Muscle of arm (tissue), 12 donors: ENCODE measurements around the gene CMTM6. TPM values are rescaled to one million over a fixed set of nuclear protein-coding genes. Genes with fewer than 3 reads are reported as not detected.
"Not testable (repeated sequence)": the region's sequence is repeated elsewhere in the genome, so short reads cannot be mapped to it uniquely, and the experiment has no call there.

ENCODE experiments used
- DNase-seq: peaks from one replicate; pipeline ENCODE4 v3.0.0-alpha.2; 2013
- polyA plus RNA-seq, 12 donors: library from polyadenylated mRNA; unstranded; fragments of 120-200 nt; gene quantifications; one replicate each; pipeline ENCODE4 v1.2.1, GENCODE V29; 2013; ENCODE audit not compliant: insufficient read length in 12 of 12

CMTM6 gene
- polyA plus RNA-seq, 12 donors, result 20.3 to 110 (median 31.2) TPM

GRCh38 chr3:32500880-32501782, 1.5 kb downstream of the CMTM6 start:
- no peak for DNase-seq

- no peak for DNase-seq
Measured at GRCh38 chr3:32500231-32500630, 2.4 kb downstream of the CMTM6 start.

GRCh38 chr3:32499585-32499984, 3.1 kb downstream of the CMTM6 start:
- DNase-seq, result no peak

DNA sequence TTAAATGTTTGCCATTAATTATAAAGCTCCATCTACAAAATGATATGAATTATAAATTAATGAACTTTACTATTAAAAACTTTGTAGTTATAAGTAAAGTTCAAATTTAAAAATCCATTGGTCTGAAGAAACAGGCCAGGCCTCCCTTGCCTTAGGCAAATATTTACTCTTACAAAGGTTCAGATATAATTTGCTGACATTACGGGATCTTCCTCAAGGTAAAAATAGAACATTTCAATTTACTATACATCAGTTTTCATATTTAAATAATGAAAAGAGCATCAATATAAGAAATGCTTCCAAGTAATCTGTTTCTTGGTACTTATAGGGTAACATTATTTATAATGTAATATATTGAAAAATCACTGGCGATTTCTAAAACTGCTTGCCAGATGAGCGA, 3.7 kb downstream of the CMTM6 start:
- no peak for DNase-seq

DNA sequence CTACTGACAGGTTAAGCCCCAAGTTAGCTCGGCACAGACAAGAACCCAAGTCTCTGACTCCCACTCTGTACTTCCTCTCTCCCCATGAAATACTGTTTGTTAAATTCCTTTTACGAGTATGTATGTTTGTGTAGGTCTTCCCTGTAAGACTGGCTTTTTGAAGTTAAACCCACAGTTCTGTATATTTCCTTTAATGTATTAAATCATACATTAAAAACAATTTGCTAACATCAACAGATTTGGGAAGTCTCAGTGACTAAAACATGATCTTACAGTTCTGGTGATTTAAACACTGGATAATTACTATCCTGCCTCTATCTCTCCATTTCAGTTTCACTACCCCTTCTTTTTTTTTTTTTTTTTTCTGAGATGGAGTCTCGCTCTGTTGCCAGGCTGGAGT, 4.4 kb downstream of the CMTM6 start:
- no peak for DNase-seq

DNA sequence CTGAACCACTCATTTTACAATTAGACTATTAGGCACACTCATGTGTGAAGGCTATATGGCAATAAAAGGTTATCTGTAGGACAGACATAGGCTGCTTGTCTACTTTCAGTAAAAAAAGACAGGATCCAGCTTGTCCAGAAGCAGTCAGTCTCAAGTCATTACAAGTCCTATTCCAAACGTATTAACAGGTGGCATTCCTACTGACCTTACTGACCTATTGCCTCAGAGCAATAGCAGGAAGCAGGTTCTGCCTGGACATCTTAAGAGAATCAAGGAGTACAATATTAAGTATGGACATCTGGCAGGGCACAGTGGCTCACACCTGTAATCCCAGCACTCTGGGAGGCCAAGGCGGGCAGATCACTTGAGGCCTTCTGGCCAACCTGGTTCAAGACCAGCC, 7.0 kb downstream of the CMTM6 start:
- DNase-seq, result no peak

- no peak for DNase-seq
Measured at GRCh38 chr3:32495085-32495484, 7.6 kb downstream of the CMTM6 start.

- DNase-seq, result no peak
Measured at GRCh38 chr3:32493437-32494414, 8.9 kb downstream of the CMTM6 start.

DNA sequence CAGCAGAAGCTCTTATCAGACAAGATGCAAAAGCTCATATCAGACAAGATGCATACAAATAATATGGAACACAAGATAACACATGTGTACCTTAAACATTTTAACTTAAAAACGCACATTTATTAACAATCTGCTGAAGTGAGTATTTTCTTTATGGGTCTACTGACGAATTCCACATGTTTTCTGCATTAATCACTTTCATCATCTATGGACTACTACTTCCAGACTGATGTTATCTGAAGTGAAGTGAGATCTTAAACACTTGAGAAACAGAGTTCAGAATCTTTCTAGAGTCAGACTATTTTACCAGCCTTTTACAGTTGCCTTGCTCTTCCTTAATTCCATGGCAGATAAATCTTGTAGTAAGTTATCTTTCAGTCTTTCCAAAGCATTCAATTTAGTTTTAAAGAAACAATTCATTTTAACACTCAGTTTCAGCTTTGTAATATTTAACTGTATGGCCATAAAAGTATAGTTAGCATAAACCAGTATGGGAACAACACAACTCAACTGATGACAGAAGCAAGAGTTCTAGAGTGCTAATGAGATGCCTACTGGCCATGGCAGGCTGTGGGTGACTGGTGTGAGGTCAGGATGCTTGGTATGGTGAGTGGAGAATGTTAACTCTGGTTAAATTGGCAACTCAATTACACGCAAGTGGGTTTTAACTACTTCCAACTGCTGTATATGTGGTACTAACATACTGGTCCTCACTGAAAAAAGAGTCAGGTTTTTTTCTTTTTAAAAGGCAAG, 9.8 kb downstream of the CMTM6 start:
- DNase-seq, result no peak

DNA sequence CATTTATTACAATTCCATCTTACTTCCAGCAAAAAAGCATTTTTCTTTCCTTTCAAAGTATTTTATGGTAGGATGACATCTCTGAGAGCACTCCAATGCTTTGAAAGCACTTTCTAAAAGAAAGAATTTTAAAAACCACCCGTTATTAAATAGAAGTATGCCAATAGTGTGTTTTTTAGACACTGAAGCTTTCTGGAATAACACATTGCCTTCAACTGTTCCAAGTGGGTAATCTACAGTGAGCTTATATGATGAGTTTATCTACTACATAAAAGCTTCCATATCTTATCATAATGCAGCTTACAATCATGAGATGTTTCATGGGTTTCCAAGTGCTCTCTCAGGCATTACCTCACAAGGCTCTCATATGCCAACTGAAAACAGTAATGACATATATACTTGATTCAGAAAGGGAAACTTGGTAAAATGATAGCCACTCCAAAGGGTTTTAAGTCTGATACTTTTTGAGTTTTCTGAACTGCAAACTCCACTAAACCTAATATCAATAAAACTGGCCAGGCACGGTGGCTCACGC, 14.1 kb downstream of the CMTM6 start:
- no peak for DNase-seq

DNA sequence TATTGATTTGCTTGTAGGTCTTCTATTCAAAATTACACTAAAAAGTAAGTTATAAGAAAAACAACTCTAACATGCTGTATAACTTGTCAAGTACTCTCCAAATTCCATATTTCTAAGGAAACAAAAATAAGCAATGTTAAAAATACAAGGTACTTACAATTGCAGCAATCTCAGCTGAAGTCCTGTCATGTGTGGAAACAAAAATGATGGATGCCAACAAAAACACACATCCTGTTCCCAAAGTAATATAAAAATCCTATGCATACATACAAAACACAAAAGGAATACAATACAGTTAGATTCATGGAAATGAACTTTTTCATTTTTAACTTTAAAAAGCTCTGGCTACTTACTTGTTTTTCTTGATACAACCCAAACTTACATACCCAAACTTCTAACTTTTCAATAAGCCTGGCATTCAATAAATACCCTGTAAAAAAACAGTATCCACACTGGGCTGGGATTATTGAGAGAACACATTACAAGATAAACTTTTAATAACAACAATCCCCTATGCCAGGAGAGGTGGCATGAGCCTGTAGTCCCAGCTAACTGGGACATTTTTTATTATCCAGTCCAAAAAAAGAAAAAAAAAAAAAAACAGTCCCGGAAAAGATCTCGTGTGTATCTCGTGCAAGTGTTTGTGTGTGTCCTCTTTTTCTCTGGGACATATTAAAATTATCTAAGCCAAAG, 14.7 kb downstream of the CMTM6 start:
- no peak for DNase-seq

GRCh38 chr3:32484436-32484835, 18.2 kb downstream of the CMTM6 start:
- DNase-seq, result no peak

- DNase-seq, result no peak
Measured at GRCh38 chr3:32483772-32484171, 18.9 kb downstream of the CMTM6 start.

- no peak for DNase-seq
Measured at GRCh38 chr3:32482693-32483092, 20.0 kb downstream of the CMTM6 start.

DNA sequence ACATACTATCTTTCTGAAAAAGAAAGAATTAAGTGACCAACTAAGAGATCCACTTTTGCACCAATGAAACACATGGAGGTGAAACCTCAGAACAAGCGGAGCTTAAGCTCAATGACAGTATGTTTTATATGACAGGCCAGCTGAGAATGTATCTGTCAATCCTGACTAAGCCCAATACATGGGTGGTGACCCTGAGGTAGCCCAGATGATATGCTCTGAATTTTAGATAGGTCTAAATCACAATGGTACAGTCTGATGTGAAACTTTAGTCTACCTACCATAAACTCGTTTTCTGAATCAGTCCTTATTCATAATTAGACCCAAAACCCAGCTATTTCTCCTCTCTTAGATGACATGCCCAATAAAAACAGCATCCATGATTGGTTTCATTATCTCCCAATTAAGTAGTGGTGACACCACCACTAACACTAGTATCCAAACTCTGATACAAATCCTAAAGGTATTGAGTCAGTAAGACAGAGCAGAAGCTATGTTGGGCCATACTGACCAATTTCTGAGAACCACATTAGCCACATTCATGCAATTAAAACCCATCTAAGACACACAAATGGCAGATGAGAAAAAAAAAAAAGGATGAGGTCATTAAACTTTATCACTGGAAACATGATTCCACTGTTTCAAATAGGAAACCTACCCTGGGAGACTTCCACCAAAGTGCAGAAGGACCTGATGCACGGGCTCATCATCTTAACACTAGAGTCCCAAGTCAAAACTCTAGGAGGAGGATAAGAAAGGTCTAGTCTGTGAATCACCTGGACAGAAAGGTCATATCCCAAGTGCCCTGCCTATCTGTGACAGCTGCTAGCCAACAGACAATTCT, 20.6 kb downstream of the CMTM6 start:
- DNase-seq, result no peak

- no peak for DNase-seq
Measured at GRCh38 chr3:32480604-32481003, 22.0 kb downstream of the CMTM6 start.

GRCh38 chr3:32474201-32474600, 28.5 kb downstream of the CMTM6 start:
- DNase-seq, result no peak

DNA sequence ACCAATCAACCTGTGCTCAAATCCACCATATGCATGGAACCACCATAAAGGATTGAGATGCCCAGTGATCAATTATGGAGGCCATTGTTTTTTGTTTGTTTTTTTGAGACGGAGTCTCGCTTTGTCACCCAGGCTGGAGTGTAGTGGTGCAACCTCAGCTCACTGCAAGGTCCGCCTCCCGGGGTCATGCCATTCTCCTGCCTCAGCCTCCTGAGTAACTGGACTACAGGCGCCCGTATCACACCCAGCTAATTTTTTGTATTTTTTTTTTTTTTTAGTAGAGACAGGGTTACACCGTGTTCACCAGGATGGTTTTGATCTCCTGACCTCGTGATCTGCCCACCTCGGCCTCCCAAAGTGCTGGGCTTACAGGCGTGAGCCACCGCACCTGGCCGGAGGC, 30.5 kb downstream of the CMTM6 start:
- not testable (repeated sequence) for DNase-seq

DNA sequence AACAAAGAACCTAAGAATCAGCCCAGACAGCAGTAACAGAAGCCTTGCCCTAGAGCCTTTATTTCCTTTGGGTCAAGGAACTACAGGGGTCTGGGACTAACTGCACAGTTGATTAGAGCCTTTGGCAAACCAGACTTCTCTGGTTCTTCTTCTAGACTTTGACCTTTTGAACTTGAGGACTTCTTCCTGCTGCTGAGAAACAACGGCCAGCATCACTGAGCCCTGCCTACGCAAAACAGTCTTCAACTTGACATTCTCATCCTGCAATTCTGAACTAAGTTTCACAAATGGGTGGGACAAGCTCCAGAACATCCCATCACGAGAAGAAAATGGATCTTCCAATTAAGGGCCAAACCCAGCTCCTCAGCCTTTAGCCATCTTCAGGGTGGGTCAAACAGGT, 31.4 kb downstream of the CMTM6 start:
- no peak for DNase-seq

DNA sequence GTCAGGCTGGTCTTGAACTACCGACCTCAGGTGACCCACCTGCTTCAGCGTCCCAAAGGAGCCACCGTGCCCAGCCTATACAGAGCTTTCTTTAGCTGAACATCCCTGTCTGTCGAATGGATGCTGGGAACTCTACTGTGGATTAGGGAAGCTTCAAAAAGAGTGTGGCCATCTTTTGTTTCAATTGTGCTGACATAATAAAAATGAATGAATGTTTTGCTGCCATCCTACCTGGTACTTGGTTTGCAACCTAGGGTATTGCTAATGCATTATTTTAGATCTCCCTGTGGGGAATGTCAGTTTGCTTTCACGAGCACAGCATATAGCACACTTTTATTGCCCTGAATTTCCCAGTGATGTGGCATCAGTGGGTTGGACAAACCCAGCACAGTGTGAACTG, 32.3 kb downstream of the CMTM6 start:
- no peak for DNase-seq
